MM.1S (cell line): ENCODE data around the gene TMEM187.
A peak's percentile ranks its signal among the peaks of the same experiment; 100 is the strongest.

ENCODE experiments used
- DNase-seq: peaks from one replicate; pipeline ENCODE4 v3.0.0-alpha.2; 2015
- H2AFZ ChIP-seq: fragments of 300-600 bp; sonication (generic); 2 replicates; pipeline ENCODE4 v1.6.0; 2016; ENCODE audit warnings: antibody characterized with exemption, low read length
- H3F3A ChIP-seq: fragments of 300-600 bp; sonication (generic); 2 replicates; pipeline ENCODE4 v1.6.1; 2016; ENCODE audit warnings: mild to moderate bottlenecking, antibody characterized with exemption, low read length, moderate library complexity, mixed read lengths; ENCODE audit not compliant: insufficient read depth
- H3K27ac ChIP-seq: fragments of 300-600 bp; sonication (generic); 2 replicates; pipeline ENCODE4 v1.5.1; 2016; ENCODE audit warnings: mild to moderate bottlenecking, low read length
- H3K27me3 ChIP-seq: fragments of 300-600 bp; sonication (generic); replicated peaks from 2 replicates; pipeline ENCODE4 v1.6.0; 2016; ENCODE audit warnings: low read length; ENCODE audit not compliant: insufficient read depth
- H3K36me3 ChIP-seq: fragments of 300-600 bp; sonication (generic); replicated peaks from 2 replicates; pipeline ENCODE4 v1.6.1; 2016; ENCODE audit warnings: mild to moderate bottlenecking, low read length, mixed read lengths; ENCODE audit not compliant: insufficient read depth
- H3K4me1 ChIP-seq: fragments of 300-600 bp; sonication (generic); 2 replicates; pipeline ENCODE4 v1.6.1; 2016; ENCODE audit warnings: low read length, mixed read lengths
- H3K4me2 ChIP-seq: fragments of 300-600 bp; sonication (generic); 2 replicates; pipeline ENCODE4 v1.6.0; 2016; ENCODE audit warnings: low read depth, low read length
- H3K4me3 ChIP-seq: fragments of 300-600 bp; sonication (generic); 2 replicates; pipeline ENCODE4 v1.5.1; 2016; ENCODE audit warnings: low read length, mixed read lengths
- H3K79me2 ChIP-seq: fragments of 300-600 bp; sonication (generic); 2 replicates; pipeline ENCODE4 v1.6.1; 2016; ENCODE audit warnings: mixed run types, low read length, mixed read lengths
- H3K9ac ChIP-seq: fragments of 300-600 bp; sonication (generic); 2 replicates; pipeline ENCODE4 v1.6.1; 2016; ENCODE audit warnings: low read length, mixed read lengths
- H3K9me2 ChIP-seq: fragments of 300-600 bp; sonication (generic); replicated peaks from 2 replicates; pipeline ENCODE4 v1.6.1; 2016; ENCODE audit warnings: mild to moderate bottlenecking, low read length, mixed read lengths; ENCODE audit not compliant: insufficient read depth
- H3K9me3 ChIP-seq: fragments of 300-600 bp; sonication (generic); replicated peaks from 2 replicates; pipeline ENCODE4 v1.6.1; 2016; ENCODE audit warnings: mild to moderate bottlenecking, low read length, mixed read lengths; ENCODE audit not compliant: insufficient read depth
- H4K20me1 ChIP-seq: fragments of 300-600 bp; sonication (generic); 2 replicates; pipeline ENCODE4 v1.6.1; 2016; ENCODE audit warnings: mild to moderate bottlenecking, low read length, moderate library complexity, mixed read lengths; ENCODE audit not compliant: insufficient read depth
- CTCF ChIP-seq: fragments of 300-600 bp; sonication (generic); IDR thresholded peaks from 2 replicates; pipeline ENCODE4 v1.5.1; 2016; ENCODE audit warnings: antibody characterized with exemption, low read length, mixed read lengths
- EZH2 ChIP-seq: fragments of 300-600 bp; sonication (generic); optimal IDR thresholded peaks from 2 replicates; pipeline ENCODE3; 2017; ENCODE audit warnings: low read depth, mild to moderate bottlenecking, antibody characterized with exemption, low read length, mixed read lengths
- EZH2phosphoT487 ChIP-seq: fragments of 300-600 bp; sonication (generic); IDR thresholded peaks from 2 replicates; pipeline ENCODE4 v1.6.1; 2018; ENCODE audit warnings: antibody characterized with exemption, low read length

Gene TMEM187

GRCh38 chrX:154002215-154002719, 29.7 kb downstream of the TMEM187 start:
- H3K4me2 ChIP-seq = peak overlapping the region; percentile 71
- peak overlapping the region; percentile 80 for H3K27ac ChIP-seq
- peak overlapping the region; percentile 33 for H3K9ac ChIP-seq

GRCh38 chrX:154004315-154004714, 31.8 kb downstream of the TMEM187 start:
- no peaks in the 10 kb centered on the region for H3K27me3 ChIP-seq
- H2AFZ ChIP-seq = no peak overlapping the region
- no peaks in the 10 kb centered on the region for H3K79me2 ChIP-seq
- no peaks in the 10 kb centered on the region for H3K9me2 ChIP-seq
- H3K4me3 ChIP-seq = no peak overlapping the region
- TF ChIP-seq CTCF = no peak
- TF ChIP-seq EZH2 = no peak
- TF ChIP-seq EZH2phosphoT487 = no peak
- no peak overlapping the region for H3K27ac ChIP-seq
- no peak overlapping the region for H3K9ac ChIP-seq
- no peak for DNase-seq
- peaks cover 25% of the 10 kb centered on the region for H3K4me1 ChIP-seq
- peaks cover 6% of the 10 kb centered on the region for H3F3A ChIP-seq
- H3K9me3 ChIP-seq = no peaks in the 10 kb centered on the region
- no peaks in the 10 kb centered on the region for H4K20me1 ChIP-seq
- no peaks in the 10 kb centered on the region for H3K36me3 ChIP-seq
- no peak overlapping the region for H3K4me2 ChIP-seq

More at GRCh38 chrX:154002215-154002719, 29.7 kb downstream of the TMEM187 start:
- DNase-seq = peak; percentile 67
- Histone ChIP-seq H3K9me2 (no peaks in the 10 kb centered on the region), H3K4me3 (peak overlapping the region; percentile 15; the same call in 1 of the 2 replicates), H3K36me3 (no peaks in the 10 kb centered on the region), H3F3A (no peaks in the 10 kb centered on the region), H2AFZ (peak overlapping the region; percentile 10; the same call in 1 of the 2 replicates), H3K79me2 (no peaks in the 10 kb centered on the region), H4K20me1 (no peaks in the 10 kb centered on the region), H3K27me3 (no peaks in the 10 kb centered on the region), H3K9me3 (no peaks in the 10 kb centered on the region), H3K4me1 (peaks cover 13% of the 10 kb centered on the region)
- TF ChIP-seq EZH2 = no peak

- Histone ChIP-seq H3F3A (peaks cover 14% of the 10 kb centered on the region), H3K36me3 (no peaks in the 10 kb centered on the region), H3K9me3 (no peaks in the 10 kb centered on the region), H3K9me2 (no peaks in the 10 kb centered on the region), H3K4me1 (peaks cover 40% of the 10 kb centered on the region), H3K79me2 (0 out of 2 replicates have a peak, but pooled peaks cover 5% of the 10 kb centered on the region), H4K20me1 (no peaks in the 10 kb centered on the region), H3K9ac (no peak overlapping the region), H3K4me3 (no peak overlapping the region), H3K4me2 (no peak overlapping the region), H2AFZ (no peak overlapping the region), H3K27me3 (no peaks in the 10 kb centered on the region), H3K27ac (no peak overlapping the region)
- no peak for DNase-seq
- TF ChIP-seq CTCF = no peak
- no peak for TF ChIP-seq EZH2
- no peak for TF ChIP-seq EZH2phosphoT487
Measured at GRCh38 chrX:154006947-154007346, 34.4 kb downstream of the TMEM187 start.

- no peaks in the 10 kb centered on the region for H3K36me3 ChIP-seq
- H3K4me2 ChIP-seq = peak overlapping the region; percentile 41; the same call in 1 of the 2 replicates
- peak overlapping the region; percentile 81 for H3K27ac ChIP-seq
- H4K20me1 ChIP-seq = no peaks in the 10 kb centered on the region
- TF ChIP-seq EZH2 (no peak), EZH2phosphoT487 (no peak), CTCF (no peak)
- no peaks in the 10 kb centered on the region for H3K27me3 ChIP-seq
- peaks cover 39% of the 10 kb centered on the region for H3K4me1 ChIP-seq
- H3K9me2 ChIP-seq = no peaks in the 10 kb centered on the region
- no peak overlapping the region for H2AFZ ChIP-seq
- peaks cover 21% of the 10 kb centered on the region for H3K79me2 ChIP-seq
- peak; percentile 62 for DNase-seq
- no peaks in the 10 kb centered on the region for H3K9me3 ChIP-seq
- peak overlapping the region; percentile 29; the same call in 1 of the 2 replicates for H3K9ac ChIP-seq
- peaks cover 15% of the 10 kb centered on the region for H3F3A ChIP-seq
- no peak overlapping the region for H3K4me3 ChIP-seq
Measured at GRCh38 chrX:154008521-154008920, 36.0 kb downstream of the TMEM187 start.
